ENCODE measurements around the gene GSTT2B.
"Not testable (repeated sequence)": the region's sequence is repeated elsewhere in the genome, so short reads cannot be mapped to it uniquely, and the experiment has no call there.

Gene GSTT2B

GRCh38 chr22:23986538-23987178 is 25.7 kb upstream of the GSTT2B start:
- in situ Hi-C loops (cut with HindIII; ENCODE audit: low sequenced_read_pairs) = not testable (repeated sequence)

- in situ Hi-C loops (cut with HindIII; ENCODE audit: low sequenced_read_pairs) = not testable (repeated sequence)
Measured at GRCh38 chr22:23986089-23986488, 25.1 kb upstream of the GSTT2B start.

DNA sequence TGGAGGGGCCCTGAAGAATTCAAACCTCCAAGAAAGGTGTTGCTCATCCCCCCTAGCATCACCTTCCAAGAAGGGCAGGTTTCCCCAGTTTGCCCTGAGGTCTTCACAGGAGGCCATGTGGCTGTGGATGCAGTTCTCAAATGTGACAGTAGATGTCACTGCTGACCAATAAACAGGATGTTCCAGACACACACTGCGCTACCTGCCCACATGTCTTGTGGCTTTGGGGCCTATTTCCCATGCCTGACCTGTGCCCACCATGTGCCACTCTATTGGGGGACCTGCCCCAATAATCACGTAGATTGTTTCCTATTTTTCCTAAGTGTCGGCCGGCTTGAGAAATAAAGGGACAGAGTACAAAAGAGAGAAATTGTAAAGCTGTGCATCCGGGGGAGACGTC is 23.4 kb upstream of the GSTT2B start:
- in situ Hi-C loops (cut with HindIII; ENCODE audit: low sequenced_read_pairs) = no loop called here

DNA sequence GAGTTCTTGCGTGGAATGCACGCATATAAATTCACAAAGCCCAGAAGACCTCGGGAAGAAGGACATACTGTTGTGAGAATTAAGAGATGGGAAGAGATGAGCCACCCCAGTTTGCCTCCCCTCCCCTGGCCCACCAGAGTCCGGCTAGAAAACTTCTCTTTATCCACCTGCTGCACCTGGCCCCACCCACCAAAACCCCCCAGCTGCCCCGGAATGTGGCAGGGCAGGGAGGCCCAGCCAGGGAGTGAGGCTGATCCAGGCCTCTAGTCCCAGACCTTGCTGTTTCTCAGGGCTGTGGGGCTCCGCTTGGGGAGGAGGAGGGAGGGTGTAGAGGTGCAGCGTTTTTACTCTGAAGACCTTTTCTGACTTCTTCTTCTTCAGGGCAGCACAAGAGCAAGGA is 19.6 kb upstream of the GSTT2B start:
- in situ Hi-C loops (cut with HindIII; ENCODE audit: low sequenced_read_pairs) = not testable (repeated sequence)

GRCh38 chr22:23979557-23980240 is 18.7 kb upstream of the GSTT2B start, which contains the start of gene GSTT2:
Gene GSTT2 (plus strand): TSS chr22:23980134.
- in situ Hi-C loops (cut with HindIII; ENCODE audit: low sequenced_read_pairs) = not testable (repeated sequence)

DNA sequence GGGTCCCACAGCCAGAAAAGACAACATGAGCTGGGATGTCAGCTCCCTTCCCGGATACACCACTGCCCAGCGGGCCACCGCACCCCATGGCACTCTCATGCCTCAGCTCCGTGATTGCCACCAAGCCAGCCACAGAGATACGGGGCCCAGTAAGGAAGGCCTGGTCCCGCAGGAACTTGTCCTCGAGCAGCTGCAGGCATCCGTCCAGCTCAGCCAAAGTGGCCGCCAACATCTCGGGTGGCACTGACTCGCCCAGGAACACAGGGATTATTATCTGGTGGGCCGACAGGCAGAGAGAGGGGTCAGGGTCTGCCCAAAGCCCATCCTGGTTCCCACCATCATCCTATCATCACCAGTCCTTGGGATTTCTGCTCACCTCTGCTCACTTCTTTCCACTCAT is 16.3 kb upstream of the GSTT2B start:
- in situ Hi-C loops (cut with HindIII; ENCODE audit: low sequenced_read_pairs) = not testable (repeated sequence)

DNA sequence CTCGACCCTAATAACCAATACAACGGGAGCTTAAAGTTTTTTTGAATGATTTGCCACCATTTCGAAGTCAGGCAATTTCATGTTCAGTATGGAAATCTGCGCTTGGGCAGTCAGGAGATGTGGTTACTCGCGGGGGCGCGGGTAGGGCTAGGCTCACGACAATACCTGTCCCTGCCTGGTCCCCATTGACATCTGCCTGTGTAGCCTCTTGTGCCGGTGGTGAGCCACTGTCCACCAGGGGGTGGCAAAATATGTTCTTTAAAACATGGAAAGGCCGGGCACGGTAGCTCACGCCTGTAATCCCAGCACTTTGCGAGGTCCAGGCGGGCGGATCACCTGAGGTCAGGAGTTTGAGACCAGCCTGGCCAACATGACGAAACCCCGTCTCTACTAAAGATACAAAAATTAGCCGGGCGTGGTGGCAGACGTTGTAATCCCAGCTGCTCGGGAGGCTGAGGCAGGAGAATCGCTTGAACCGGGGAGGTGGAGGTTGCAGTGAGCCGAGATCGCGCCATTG is 13.9 kb upstream of the GSTT2B start:
- in situ Hi-C loops (cut with HindIII; ENCODE audit: low sequenced_read_pairs) = not testable (repeated sequence)

DNA sequence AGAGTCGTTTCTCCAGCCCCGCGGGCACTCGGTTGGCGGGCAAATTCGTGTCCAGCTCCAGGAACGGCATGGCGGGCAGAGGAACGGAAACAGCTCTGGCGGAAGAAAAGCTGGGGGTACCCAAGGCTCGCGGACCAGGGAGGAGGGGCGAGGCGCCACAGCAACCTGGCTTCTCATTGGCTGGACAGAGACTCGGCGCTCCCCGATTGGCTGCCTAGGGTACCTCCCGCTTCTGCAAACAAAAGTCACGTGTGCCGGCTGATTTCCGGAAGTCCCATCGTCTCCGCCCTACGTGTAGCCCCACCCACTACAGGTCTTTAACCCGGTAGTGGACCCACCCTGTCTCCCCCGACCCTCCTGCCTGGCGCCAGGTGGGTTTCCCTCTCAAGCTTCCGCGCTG is 13.3 kb upstream of the GSTT2B start, which contains the start of gene DDT:
Gene DDT (minus strand): TSS at position 97 of the 400 bp plus-strand sequence. CDS start 27 bp downstream, at position 70.
- in situ Hi-C loops (cut with HindIII; ENCODE audit: low sequenced_read_pairs) = not testable (repeated sequence)

GRCh38 chr22:23971927-23972326 is 10.9 kb upstream of the GSTT2B start:
- in situ Hi-C loops (cut with HindIII; ENCODE audit: low sequenced_read_pairs) = not testable (repeated sequence)

DNA sequence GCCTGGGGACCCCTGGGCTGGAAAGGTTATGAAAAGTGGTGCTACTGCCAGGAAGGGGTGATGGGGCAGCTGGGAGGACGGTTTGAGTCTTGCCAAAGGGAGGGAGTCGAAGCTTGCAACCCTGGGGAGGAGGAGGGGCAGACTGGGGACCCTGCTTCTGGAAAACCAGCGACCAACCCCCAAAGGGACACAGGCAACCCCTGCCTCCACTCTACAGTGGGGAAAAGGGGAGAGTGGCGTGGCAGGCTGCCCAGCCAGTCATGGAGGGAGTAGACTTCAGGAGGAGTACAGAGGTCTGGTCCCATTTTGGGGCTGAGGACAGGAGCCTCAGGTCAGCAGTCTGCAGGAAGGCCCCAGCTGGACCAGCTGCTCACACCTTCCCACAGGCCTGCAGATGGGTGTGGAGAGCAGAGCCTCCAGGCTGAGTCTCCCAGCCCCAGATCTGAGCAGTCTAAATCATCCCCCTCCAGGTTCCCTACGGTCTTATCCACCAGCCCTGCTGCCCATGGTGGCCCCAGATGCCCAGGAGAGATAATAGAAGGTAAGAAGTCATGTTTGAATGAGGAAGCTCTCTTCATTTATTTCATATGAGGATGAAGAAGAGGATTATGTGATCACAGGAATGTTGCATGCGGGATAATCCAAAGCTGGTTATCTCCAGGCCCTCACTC is 10.0 kb upstream of the GSTT2B start:
- in situ Hi-C loops (cut with HindIII; ENCODE audit: low sequenced_read_pairs) = no loop called here

DNA sequence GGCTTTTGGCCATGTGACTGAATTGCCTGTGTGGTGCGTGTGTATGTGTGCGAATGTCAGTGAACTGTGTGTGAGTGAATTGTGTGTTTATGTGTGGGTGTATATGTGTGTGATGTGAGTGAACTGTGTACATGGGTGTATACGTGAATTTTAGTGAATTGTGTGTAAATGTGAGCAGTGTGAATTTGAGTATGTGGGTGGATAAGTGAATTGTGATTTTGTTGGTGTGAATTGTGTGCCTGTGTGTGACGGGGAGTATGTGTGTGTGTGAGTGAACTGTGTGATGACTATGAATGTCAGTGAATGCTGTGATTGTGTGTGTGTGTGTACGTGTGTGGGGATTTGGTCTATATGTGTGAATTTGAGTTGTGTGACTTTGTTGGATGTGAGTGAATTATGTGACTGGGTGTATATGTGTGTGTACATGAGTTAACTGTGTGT is 9.2 kb upstream of the GSTT2B start:
- in situ Hi-C loops (cut with HindIII; ENCODE audit: low sequenced_read_pairs) = no loop called here

- in situ Hi-C loops (cut with HindIII; ENCODE audit: low sequenced_read_pairs) = no loop called here
Measured at GRCh38 chr22:23969071-23969470, 8.1 kb upstream of the GSTT2B start.

- in situ Hi-C loops (cut with HindIII; ENCODE audit: low sequenced_read_pairs) = not testable (repeated sequence)
Measured at GRCh38 chr22:23966568-23966967, 5.6 kb upstream of the GSTT2B start, which contains the start of gene DDTL. Gene DDTL (plus strand): TSS chr22:23966888. CDS start chr22:23966915, 27 bp downstream.

DNA sequence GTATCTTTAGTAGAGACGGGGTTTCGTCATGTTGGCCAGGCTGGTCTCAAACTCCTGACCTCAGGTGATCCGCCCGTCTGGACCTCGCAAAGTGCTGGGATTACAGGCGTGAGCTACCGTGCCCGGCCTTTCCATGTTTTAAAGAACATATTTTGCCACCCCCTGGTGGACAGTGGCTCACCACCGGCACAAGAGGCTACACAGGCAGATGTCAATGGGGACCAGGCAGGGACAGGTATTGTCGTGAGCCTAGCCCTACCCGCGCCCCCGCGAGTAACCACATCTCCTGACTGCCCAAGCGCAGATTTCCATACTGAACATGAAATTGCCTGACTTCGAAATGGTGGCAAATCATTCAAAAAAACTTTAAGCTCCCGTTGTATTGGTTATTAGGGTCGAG is 5.1 kb upstream of the GSTT2B start:
- in situ Hi-C loops (cut with HindIII; ENCODE audit: low sequenced_read_pairs) = not testable (repeated sequence)

- in situ Hi-C loops (cut with HindIII; ENCODE audit: low sequenced_read_pairs) = not testable (repeated sequence)
Measured at GRCh38 chr22:23956301-23956900, 4.6 kb downstream of the GSTT2B start.

GRCh38 chr22:23955886-23956285 is 5.1 kb downstream of the GSTT2B start:
- in situ Hi-C loops (cut with HindIII; ENCODE audit: low sequenced_read_pairs) = not testable (repeated sequence)

DNA sequence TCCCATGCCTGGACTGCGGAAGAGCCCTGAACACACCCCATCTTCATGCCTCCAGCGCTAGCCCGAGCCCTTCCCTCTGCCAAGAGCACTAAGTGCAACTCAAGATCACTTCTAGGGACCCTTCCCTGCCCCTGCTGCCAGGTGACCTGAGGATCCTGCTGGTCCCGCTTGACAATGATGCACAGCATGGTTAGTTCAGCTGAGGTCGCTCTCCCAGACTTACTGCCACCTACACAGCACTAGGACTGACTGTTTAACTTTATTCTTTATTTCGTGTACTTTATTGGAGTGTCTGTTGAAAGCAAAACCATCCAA is 6.0 kb downstream of the GSTT2B start:
- in situ Hi-C loops (cut with HindIII; ENCODE audit: low sequenced_read_pairs) = not testable (repeated sequence)

DNA sequence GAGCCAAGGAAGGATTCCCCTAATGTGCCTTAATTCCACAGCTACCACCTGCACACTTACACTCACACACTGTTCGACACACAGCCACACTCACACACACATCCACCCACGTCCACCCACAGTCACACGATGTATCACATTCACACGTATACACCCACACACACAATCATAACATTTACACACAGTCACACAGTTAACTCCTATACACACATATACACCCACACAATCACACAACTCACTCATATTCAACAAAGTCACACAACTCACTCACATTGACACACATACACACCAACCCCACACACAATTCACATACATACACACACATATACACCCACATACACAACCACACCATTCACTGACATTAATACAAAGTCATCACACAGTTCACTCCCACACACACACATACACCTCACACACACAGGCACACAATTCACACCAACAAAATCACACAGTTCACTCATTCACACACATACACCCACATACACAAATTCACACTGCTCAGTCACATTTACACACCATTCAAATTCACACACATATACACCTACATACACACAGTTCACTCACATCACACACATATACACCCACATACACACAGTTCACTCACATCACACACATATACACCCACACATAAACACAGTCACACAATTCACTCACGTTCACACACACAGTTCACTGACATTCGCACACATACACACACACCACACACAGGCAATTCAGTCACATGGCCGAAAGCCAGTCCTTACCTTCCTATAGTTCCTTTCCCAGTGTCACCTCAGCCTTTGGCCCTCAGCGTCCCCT is 6.6 kb downstream of the GSTT2B start:
- in situ Hi-C loops (cut with HindIII; ENCODE audit: low sequenced_read_pairs) = not testable (repeated sequence)

DNA sequence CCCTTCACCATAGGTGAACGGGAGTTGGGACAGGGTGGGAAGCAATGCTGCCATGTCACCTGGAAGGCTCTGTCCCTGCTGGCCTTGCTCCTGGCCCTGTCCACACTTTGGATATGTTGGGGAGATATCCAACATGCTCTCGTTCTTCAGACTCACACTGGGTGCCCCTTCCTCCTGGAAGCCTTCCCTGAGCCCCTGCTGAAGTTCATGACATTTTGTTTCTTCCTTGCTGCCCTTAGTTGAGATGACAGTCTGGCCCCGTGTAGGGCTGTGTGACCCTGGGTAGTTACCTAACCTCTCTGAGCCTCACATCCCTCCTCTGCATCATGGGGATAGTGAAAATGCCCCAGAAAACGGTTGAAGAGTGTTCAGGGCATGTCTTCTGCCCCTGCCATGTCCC is 7.5 kb downstream of the GSTT2B start:
- in situ Hi-C loops (cut with HindIII; ENCODE audit: low sequenced_read_pairs) = not testable (repeated sequence)

DNA sequence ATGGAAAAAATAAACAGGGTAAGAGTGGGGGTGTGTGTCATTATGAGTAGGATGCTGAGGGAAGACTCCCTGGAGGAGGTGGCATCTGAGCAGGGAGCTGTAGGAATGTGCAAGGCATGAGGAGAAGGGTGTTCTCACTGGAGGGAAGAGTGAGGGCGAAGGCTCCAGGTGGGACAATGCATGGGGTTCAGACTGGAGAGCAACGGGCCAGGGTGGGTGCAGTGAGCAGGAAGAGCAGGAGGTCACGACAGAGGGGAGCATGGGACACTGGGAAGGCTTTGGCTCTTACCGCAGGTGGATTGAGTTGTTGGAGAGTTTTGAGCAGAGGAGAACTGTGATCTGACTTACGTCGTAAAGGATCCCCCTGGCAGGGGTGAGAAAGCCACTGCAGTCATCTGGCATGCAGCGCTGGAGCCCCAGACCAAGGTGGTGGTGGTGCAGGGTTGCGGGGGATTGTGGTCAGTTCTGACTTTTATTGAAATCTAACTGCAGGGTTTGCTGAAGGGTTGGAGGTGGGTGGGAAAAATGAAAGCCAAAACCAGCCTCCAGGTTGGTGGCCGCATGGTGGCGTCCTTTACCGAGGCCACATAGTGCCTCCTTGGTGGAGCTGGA is 8.1 kb downstream of the GSTT2B start:
- in situ Hi-C loops (cut with HindIII; ENCODE audit: low sequenced_read_pairs) = not testable (repeated sequence)
